Brain microvascular endothelial cell (primary cell): ENCODE results near the gene FBL.
"Not testable (repeated sequence)": the region's sequence is repeated elsewhere in the genome, so short reads cannot be mapped to it uniquely, and the experiment has no call there.

Experiments used
- DNase-seq: peaks from one replicate; pipeline ENCODE4 v3.0.0-alpha.2; 2020
- H3K27ac ChIP-seq: fragments of 250-450 bp; sonication (Bioruptor Pico); 2 replicates; pipeline ENCODE4 v1.5.1; 2020; ENCODE audit warnings: mild to moderate bottlenecking, moderate library complexity
- H3K27me3 ChIP-seq: fragments of 250-450 bp; sonication (Bioruptor Pico); replicated peaks from 2 replicates; pipeline ENCODE4 v1.5.1; 2020; ENCODE audit warnings: mild to moderate bottlenecking
- H3K36me3 ChIP-seq: fragments of 250-450 bp; sonication (Bioruptor Pico); replicated peaks from 2 replicates; pipeline ENCODE4 v1.5.1; 2020; ENCODE audit warnings: mild to moderate bottlenecking
- H3K4me3 ChIP-seq: 2 replicates; pipeline ENCODE4 v1.5.1; 2011; ENCODE audit warnings: low read depth, mild to moderate bottlenecking, control low read depth, low read length, moderate library complexity
- CTCF ChIP-seq: IDR thresholded peaks from 2 replicates; pipeline ENCODE4 v1.5.1; 2011; ENCODE audit warnings: low read depth, mild to moderate bottlenecking, moderate library complexity, low read length, control low read depth, inconsistent platforms; ENCODE audit errors: missing control alignments
- in situ Hi-C: cut with HindIII; loops from 2 replicates; pipeline ENCODE4 v1.10.0; 2017; ENCODE audit warnings: low sequenced_read_pairs, low pct_ligation_motif_present

The FBL gene

DNA sequence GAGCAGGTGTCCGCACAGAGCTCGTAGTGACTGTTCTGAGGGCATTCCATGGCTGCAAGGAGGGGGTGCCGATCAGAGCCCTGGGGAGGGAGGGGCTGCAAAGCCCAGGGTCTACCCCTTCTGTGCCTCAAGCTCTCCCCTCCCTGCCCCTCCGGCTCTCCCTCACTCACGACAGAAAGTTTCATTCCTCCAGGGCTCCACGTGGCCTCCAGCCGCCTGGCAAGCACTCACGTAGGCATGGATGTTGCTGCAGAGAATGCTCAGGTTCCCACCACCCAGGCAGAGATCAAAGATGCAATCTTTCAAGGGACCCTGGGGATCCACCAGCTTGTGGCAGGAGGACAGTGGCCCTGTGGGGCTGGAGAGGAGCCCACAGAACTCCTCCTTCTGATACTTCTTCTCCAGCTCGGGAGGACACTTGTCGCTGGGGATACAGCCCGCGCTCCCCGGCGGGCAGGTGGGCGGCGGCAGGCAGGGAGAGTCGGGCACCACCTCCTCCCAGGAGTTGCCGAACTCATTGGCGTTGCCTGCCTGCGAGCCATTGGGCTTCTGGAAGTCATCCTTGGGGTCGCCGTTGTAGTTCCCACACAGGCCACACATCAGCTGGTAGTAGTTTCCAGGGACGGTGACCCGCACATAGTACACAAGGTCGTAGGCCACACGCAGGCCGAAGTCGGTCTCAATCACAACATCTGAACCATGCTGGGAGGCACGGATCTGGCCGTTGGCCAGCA lies 39.8 kb upstream of the FBL start:
- H3K36me3 ChIP-seq, H3K27me3 ChIP-seq, DNase-seq, in situ Hi-C loops, H3K27ac ChIP-seq, H3K4me3 ChIP-seq: not testable (repeated sequence)

- not testable (repeated sequence) for H3K27me3 ChIP-seq, H3K27ac ChIP-seq
These were observed 38.5 kb upstream of the FBL start for GRCh38 chr19:39884721-39885120.

GRCh38 chr19:39882645-39883044 lies 36.5 kb upstream of the FBL start:
- H3K4me3 ChIP-seq, H3K36me3 ChIP-seq, H3K27ac ChIP-seq, H3K27me3 ChIP-seq, DNase-seq, in situ Hi-C loops: not testable (repeated sequence)

More at GRCh38 chr19:39884721-39885120, 38.5 kb upstream of the FBL start:
- H3K36me3 ChIP-seq, H3K4me3 ChIP-seq, in situ Hi-C loops, DNase-seq: not testable (repeated sequence)

GRCh38 chr19:39881495-39882110 lies 35.4 kb upstream of the FBL start:
- TF ChIP-seq CTCF: peak; percentile 55
- H3K4me3 ChIP-seq, H3K27ac ChIP-seq, DNase-seq, in situ Hi-C loops, H3K27me3 ChIP-seq, H3K36me3 ChIP-seq: not testable (repeated sequence)

GRCh38 chr19:39880241-39880640 lies 34.1 kb upstream of the FBL start:
- H3K27ac ChIP-seq, H3K4me3 ChIP-seq, DNase-seq, H3K36me3 ChIP-seq, in situ Hi-C loops, H3K27me3 ChIP-seq: not testable (repeated sequence)

- H3K27ac ChIP-seq, H3K27me3 ChIP-seq, H3K4me3 ChIP-seq, H3K36me3 ChIP-seq, DNase-seq, in situ Hi-C loops: not testable (repeated sequence)
These were observed 33.6 kb upstream of the FBL start for GRCh38 chr19:39879796-39880195.

GRCh38 chr19:39878866-39879265 lies 32.7 kb upstream of the FBL start:
- in situ Hi-C loops, H3K27ac ChIP-seq, H3K27me3 ChIP-seq: not testable (repeated sequence)

GRCh38 chr19:39878398-39878797 lies 32.2 kb upstream of the FBL start:
- Histone ChIP-seq H3K4me3 (no peak overlapping the region), H3K27me3 (no peaks in the 10 kb centered on the region), H3K36me3 (no peaks in the 10 kb centered on the region), H3K27ac (no peak overlapping the region)
- in situ Hi-C loops: no loop called here
- DNase-seq: no peak
- TF ChIP-seq CTCF: no peak

More at GRCh38 chr19:39878866-39879265, 32.7 kb upstream of the FBL start:
- H3K4me3 ChIP-seq, H3K36me3 ChIP-seq, DNase-seq: not testable (repeated sequence)

DNA sequence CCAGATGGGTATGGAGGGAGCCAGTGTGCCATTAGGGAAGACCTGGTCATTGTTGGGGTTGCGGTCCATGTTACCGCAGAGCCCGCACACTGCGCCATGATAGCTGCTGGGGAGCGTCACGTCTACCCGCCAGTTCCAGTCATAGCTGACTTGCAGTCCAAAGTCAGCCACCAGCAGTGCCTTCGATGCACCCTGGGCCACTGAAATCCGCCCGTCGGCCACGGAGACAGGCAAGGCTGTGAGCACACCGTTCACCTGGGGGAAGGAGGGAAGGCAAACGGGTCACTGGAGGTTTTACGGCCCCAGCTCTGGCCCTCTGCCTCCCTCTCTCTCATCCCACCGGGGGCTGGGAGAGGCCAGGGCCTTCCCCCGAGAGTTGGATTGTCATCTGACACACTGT lies 31.8 kb upstream of the FBL start:
- in situ Hi-C loops, H3K27ac ChIP-seq, H3K36me3 ChIP-seq, H3K4me3 ChIP-seq, H3K27me3 ChIP-seq, DNase-seq: not testable (repeated sequence)

DNA sequence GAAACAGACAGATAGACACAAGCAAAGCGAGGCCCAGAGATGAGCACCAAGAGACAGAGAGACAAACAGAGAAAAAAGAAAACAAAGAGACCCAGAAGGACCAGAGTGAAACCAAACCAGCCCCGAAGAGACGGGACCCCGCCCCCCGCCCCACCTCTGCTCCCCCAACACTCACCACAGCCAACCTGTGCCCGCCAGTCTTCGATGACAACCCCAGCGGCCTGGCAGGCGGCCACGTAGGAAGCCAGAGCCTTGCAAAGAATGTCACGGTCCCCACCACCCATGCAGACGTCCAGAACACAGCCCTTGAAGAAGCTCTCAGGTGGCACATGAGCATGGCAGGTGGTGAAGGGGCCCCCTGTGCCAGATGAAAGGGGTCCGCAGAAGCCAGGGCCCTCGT lies 31.3 kb upstream of the FBL start:
- DNase-seq, H3K27ac ChIP-seq, H3K27me3 ChIP-seq, H3K36me3 ChIP-seq, in situ Hi-C loops, H3K4me3 ChIP-seq: not testable (repeated sequence)

GRCh38 chr19:39876486-39876885 lies 30.3 kb upstream of the FBL start:
- H3K4me3 ChIP-seq, in situ Hi-C loops, DNase-seq, H3K27ac ChIP-seq, H3K27me3 ChIP-seq, H3K36me3 ChIP-seq: not testable (repeated sequence)

- DNase-seq, H3K36me3 ChIP-seq, in situ Hi-C loops, H3K4me3 ChIP-seq, H3K27ac ChIP-seq, H3K27me3 ChIP-seq: not testable (repeated sequence)
These were observed 29.3 kb upstream of the FBL start for GRCh38 chr19:39875401-39875864.
